ENCODE results near the gene SLC9A2.
A peak's percentile ranks its signal among the peaks of the same experiment; 100 is the strongest.

Gene SLC9A2, protein sequence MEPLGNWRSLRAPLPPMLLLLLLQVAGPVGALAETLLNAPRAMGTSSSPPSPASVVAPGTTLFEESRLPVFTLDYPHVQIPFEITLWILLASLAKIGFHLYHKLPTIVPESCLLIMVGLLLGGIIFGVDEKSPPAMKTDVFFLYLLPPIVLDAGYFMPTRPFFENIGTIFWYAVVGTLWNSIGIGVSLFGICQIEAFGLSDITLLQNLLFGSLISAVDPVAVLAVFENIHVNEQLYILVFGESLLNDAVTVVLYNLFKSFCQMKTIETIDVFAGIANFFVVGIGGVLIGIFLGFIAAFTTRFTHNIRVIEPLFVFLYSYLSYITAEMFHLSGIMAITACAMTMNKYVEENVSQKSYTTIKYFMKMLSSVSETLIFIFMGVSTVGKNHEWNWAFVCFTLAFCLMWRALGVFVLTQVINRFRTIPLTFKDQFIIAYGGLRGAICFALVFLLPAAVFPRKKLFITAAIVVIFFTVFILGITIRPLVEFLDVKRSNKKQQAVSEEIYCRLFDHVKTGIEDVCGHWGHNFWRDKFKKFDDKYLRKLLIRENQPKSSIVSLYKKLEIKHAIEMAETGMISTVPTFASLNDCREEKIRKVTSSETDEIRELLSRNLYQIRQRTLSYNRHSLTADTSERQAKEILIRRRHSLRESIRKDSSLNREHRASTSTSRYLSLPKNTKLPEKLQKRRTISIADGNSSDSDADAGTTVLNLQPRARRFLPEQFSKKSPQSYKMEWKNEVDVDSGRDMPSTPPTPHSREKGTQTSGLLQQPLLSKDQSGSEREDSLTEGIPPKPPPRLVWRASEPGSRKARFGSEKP

DNA sequence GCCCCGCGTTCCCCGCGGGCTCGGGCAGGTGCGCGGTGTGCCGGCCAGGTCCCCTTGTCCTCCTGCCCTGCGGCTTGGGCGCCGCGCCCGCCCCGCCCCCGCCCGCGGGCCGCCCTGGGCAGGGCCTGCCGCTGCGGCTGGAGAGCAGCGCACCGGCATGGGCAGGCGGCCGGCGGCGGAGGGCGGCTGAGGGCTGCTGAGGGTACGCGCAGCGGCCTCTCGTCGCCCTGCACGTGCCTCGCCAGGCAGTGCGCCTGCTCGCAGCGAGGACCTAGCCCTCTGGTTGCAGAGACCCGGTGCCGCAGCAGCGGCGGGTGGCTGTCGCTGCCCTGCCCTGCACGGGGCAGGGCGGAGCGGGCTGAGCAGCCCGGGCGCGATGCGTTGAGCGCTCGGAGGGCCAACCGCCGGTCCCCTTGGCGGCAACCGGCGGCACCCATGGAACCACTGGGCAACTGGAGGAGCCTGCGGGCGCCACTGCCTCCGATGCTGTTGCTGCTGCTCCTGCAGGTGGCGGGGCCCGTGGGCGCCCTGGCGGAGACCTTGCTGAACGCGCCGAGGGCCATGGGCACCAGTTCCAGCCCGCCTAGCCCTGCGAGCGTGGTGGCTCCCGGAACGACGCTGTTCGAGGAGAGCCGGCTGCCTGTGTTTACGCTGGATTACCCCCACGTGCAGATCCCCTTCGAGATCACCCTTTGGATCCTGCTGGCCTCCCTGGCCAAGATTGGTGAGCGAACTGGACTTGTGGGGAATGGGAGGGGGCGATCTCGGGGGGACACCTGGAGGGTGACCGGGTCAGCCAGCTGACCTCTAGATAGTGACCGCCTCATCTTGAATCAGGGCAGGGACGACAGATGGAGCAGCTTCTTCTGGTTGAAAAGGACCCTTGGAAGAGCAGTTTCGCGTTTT lies at the start of gene SLC9A2:
TSS of gene SLC9A2 (plus strand) at position 140 of the 906 bp plus-strand sequence. CDS start at position 436, 296 bp downstream.
- DNase-seq (ENCODE audit: low spot score) = no peak

DNA sequence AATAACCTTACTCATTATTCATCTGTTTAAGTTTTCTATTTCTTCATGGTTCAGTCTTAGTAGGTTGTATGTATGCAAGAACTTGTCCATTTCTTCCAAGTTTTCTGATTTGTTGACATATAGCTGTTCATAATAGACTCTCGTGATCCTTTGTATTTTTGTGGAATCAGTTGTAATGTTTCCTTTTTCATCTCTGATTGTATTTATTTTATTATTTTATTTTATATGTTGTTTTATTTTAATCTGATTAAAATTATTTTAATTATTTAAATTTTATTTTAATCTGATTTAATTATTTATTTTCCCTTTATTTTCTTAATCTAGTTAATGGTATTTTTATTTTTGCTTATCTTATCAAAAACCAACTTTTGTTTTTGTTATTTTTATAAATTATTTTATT lies 43.5 kb upstream of the SLC9A2 start:
- DNase-seq (ENCODE audit: low spot score) = no peak

DNA sequence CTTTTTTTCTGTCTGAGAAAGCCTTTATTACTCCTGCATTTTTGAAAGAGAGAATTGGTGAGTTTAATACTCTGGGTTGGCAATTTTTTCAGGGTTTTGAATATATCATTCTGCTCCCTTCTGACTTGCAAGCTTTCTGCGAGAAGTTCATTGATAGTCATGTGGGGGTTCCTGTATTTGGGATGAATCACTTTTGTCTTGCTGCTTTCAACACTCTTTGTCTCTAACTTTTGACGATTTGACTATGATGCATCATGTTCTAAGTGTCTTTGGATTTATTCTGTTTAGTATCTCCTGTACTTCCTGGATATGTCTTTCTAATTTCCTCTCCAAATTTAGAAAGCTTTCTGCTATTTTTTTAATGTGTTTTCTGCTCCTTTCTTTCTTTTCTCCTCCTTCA lies 41.0 kb upstream of the SLC9A2 start:
- no peak for DNase-seq (ENCODE audit: low spot score)

DNA sequence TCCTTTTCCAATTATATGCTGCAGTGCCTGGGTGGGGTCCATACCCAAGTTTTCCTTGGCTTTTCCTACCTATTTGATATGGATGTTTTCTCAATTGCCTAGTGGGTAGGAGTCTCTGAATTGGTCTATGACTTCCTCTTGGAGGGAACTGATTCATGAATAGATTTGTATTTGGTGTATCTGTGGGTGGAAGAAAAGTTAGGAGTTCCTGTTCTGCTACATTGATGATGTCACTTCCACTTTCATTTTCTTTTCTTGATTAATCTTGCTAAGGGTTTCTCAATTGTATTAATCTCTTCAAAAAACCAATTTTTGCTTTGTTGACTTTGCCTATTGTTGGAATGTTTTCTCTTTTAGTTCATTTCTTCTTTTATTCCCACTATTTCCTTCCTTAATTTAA lies 37.4 kb upstream of the SLC9A2 start:
- DNase-seq (ENCODE audit: low spot score) = no peak

DNA sequence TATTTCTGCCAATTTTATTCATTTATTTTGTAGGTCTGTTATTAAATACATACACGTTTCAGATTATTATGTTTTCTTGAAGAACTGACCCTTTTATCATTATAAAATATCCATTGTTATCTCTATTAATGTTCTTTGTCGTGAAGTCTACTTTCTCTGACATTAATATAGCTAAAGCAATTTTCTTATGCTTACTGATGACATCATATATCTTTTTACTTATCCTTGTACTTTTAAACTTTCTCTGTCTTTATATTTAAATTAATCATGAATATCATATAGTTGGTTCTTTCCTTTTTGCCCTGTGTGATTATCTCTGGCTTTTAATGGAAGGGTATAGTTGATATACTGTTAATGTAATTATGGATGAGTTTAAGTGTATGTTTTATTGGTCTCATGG lies 36.5 kb upstream of the SLC9A2 start:
- DNase-seq (ENCODE audit: low spot score) = no peak

DNA sequence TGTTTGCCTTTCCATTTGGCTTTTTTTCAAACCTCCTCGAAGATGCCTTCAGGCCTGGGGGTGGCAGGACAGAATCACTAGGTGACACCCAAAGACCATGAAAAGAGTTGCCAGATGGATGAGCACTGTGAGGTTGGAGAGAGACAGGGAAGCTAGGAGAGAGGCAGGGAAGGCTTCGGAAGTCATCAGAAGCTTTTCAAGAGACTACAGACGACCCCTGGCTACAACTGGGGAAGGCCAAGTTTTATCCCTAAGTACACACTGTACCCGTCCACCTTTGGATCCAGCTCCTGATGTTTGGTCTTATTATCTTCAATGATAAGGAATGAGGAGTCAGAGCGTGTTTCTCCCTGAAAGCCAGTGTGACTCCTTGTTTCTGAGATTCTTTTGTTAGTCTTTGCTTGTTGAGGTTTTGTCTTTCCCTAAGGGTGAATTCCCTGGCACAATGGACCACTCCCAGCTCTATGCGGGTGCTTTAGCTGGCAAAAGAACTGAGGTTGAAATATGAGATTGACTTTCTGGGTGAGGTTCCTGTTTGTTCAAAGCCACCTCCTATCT lies 33.4 kb upstream of the SLC9A2 start:
- no peak for DNase-seq (ENCODE audit: low spot score)

DNA sequence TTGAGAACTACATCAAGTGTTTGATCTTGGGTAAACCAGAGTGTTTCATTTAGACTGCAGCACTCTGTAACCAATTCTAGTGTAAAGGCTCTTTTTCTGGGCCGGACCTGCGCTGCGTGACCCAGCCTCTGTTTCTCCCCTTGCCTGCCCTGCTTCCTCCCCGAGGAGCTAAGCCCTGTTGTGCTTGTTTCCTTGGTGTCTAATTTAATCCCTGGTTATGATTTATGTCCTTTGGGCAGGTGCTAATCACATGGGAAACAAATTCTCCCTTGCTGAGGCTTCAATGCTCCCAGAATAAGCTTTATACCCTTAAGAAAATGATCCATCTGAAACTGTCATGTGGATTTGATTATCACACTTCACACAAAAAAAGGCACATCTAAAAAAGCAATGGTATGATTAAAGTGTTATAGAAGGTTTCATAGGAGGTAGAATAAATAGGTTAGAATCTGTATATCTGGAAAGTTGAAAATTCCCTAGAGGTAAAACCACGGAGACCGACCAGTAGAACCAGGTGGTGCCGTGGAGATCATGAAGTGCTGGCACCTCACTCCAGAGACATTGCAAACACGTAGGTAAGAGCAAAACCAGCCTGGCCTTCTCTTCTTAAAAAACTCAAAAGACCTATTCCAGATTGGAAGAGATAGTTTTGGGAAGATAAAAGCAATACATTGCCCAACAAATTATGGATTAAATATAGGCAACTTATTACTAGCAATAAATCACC lies 31.0 kb upstream of the SLC9A2 start:
- no peak for DNase-seq (ENCODE audit: low spot score)

DNA sequence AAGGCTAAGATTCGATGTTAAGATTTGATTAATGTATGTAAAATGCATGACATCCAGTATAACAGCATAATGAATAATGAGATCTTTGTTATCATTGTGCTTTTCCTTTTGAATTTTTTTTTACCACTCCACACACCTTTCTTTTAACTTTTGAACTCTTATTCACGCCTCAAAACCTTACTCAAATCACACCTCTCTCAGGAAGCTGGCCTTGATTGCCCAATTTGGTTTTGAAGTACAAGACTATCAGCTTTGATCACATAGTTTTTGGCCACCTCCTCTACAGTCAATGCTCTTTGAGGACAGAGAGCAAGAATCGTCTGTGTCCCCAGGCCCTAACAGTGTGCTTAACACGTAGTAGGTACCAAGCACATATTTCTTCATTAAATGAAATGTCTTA lies 29.9 kb upstream of the SLC9A2 start:
- no peak for DNase-seq (ENCODE audit: low spot score)

DNA sequence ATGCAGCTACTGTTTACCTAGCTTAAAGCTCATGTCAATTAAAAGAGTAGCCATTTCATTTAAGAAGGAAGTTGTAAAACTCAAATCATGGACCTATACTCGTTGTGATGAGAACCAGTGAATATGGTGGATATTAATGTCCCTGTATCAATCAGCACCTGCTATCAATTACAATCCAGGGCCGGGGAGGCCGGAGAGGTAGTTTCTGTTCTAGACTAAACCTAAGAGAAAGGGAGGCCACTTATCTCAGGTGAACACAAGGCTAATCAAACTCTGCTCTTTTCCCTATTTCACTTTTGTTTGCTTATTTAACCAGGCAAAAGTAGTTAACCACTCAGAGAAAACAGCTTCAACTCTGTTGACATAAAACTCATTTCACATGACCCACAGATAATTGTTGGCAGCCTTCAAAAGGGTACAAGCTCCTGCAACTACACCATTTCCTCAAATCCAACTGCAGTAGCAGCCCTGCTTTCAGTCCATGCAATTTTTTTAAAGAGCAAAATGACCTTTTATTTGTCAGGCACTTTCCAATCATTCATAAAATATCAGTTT lies 27.8 kb upstream of the SLC9A2 start:
- no peak for DNase-seq (ENCODE audit: low spot score)

DNA sequence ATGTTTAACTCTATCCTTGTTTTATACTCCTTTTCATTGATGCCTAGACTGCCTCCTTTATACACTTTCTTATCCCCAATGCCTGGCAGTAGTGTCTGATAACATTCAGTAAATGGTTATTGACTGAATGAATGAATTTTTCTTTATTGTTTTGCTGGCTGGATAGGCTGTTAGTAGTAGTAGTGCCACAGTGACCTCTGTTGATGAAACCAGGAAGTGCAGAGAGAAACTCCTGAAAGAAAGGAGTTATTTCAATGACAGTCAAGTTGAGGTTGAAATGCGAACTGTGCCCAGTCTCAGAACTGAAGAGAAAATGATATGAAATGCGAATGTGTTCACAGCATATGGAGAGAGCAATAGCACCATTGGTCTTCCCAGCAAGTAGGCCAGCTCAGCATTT lies 26.8 kb upstream of the SLC9A2 start:
- peak; percentile 15 for DNase-seq (ENCODE audit: low spot score)

DNA sequence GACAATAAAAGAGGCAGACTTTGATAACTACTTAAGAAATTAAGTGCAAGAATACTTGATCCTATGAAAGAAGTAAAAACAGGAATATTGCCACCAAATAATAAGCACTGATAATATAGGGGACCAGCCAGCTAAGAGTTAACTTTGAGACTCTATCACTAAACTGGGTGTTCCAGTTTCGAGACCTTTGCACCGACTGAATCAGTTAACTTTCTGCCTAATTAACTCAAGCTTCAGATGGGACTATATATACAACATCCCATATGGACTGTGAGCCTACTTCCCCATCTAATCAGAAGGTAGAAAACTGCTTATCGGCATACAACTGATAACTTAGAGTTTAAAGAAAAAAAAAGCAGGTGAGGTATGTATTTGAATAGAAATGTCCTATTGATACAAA lies 25.8 kb upstream of the SLC9A2 start:
- no peak for DNase-seq (ENCODE audit: low spot score)

DNA sequence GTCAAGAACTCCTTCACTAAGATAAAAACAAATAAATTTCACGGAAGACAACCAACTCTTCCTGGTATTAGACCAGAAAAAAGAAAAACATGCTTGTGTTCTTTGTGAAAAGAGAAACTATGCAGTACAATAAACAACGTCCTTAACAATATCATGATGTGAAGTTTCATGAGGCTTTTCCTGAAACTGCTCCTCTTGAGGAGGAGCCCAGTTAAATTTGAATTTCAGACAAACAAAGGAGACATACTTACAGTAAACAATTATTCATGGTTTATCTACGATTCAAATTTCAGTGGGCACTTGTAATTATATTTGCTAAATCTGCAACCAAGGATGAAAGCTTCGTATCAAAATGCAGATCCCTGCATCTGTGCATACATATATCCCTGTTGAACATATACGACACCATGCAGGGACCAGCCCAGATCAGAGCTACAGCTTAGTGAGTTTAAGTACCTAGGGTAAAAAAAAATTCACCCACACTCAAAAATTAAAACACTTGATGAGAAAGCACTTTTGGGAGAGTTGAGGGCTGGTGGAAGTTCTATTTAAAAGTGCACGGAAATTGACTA lies 24.8 kb upstream of the SLC9A2 start:
- DNase-seq (ENCODE audit: low spot score) = no peak

DNA sequence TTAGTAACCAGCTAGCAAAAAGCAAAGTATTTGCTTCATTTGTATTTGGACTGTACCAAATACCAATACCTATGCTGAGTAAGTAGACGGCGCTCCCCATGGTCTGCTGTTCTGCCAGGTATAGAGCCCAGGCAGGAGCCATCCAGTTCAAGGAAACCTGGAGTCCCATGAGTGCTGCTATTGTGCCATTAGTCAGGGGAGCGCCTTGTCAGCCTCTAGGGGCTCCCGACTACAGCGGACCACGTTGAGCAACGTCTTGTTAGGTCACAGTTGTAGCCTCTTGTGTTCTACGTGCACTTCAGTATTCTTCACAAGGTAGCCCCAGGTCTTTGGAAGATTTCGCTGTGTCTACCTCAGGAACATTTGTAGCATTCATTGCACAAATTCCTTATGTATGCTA lies 21.6 kb upstream of the SLC9A2 start:
- no peak for DNase-seq (ENCODE audit: low spot score)

DNA sequence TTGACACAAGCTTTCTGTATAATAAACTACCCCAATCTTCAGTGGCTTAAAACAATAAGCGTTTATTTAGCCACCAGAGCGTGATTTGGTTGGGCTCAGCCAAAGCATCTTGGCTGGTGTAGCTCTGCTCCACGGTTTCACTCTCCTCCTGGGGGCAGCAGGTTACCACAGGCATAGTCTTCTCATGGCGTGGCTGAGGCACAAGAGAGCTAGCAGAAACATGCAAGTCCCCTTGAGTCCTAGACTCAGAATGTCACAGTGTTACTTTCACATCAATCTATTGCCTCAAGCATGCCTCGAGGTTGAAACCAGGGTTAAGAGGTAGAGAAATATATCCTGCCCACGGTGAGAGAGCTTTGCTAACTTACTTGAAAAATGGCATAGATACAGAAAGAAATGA lies 19.9 kb upstream of the SLC9A2 start:
- no peak for DNase-seq (ENCODE audit: low spot score)

DNA sequence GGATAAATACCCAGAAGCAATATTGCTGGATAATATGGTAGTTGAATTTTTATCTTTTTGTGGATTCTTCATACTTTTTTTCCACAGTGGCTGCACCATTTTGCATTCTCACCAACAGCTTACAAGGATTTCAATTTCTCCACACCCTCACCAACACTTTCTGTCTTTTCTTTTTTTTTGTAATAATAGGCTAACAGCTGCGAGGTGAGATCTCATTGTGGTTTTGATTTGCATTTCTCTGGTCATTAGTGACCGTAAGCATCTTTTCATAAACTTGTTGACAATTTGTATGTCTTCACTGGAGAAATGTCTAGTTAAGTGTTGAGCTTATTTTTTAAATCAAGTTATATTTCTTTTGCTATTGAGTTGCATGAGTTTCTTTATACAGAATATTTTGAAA lies 17.6 kb upstream of the SLC9A2 start:
- DNase-seq (ENCODE audit: low spot score) = no peak

DNA sequence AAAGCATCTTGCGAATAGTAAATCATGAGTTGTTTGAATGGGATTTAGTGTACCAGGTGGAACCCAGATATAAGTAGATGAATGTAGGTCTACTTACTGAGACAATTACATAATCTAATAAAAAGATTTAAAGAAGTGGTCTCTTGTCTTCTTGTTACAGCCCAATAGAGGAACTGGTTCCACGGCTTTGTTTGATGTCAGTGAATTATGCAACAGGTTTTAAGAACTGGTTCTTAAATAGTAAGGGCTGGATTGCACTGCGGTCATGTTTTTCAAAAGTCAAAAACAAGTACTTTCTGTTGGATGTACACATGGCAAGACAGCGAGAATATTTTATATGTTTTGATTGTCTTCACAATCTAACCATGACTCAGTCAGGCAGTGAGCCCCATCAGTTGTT lies 15.4 kb upstream of the SLC9A2 start:
- no peak for DNase-seq (ENCODE audit: low spot score)

DNA sequence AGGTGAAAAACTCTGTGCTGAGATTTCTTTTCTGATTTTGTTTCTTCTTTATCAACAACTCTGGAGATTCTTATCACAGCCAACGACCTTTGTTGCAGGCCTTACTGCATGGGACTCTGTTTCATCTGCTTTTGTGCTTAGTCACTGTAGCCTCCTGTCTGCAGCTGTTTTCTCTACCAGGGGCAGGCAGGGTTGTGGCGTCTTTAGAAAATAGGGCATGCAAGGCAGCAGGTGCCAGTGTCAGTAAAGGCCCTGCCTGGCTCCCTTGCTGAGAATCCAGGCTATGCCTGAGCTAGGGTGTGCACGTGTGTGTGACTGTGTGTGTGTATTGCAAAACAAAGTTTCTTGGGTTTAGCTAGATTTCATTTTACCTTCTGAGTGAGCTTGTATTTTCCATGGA lies 14.6 kb upstream of the SLC9A2 start:
- peak; percentile 3 for DNase-seq (ENCODE audit: low spot score)

DNA sequence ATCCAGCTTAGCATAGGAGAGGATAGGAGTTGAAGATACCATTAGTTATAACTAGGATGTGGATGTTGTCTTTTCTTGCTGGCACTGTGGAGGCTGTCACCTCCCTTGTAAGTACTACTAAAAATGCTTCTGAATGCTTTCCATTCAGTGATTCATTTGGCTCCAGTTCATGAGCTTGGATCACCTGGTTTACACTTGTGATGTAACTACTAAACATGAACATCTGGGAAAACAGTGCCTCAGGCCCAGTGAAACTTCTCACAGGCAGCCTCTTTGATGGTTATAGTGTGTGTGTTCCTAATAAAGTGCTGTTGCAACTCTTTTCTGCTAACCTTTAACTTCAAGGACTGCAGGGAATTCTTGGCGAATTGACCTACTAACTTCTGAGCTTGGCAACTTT lies 13.0 kb upstream of the SLC9A2 start:
- no peak for DNase-seq (ENCODE audit: low spot score)

DNA sequence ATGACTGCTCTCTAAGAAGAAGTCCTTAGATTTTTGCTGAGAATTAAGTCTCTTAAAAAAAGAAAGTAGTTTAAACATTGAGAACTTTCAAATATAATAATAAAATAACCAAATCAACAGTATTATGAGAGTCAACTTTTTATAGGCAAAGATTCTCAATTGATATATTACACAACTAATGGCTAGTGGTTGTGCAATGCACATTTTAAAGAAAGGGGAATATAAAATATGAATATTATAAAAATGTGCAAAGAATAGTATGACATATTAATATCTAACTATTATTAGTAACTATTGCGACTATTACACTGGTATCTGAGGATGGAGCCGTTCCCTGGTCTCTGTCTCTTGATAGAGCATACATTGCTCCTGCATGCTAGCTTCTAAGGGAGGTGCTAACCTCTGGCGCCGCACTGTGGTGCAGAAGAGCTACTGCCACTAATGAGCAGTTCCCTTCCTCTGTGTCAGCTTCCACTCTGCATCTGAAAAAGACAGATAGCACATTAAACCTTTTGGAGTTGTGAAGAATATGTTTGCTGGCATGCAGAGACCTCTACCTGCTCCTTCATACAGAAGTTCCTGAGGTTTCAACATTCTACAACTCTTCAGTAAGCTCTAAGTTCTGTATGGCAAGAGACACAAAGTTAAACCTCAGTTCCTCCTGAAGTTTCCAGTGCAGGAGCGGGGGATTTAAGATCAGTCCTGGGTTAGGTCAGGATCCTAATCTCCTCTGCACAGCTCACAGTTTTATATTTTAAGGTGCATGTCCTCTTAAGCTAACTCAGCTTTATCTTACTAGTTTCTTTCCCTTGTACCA lies 3.5 kb upstream of the SLC9A2 start:
- peak; percentile 68 for DNase-seq (ENCODE audit: low spot score)
